RWPE1 (cell line): ENCODE measurements around the gene SART3.

Experiments
- CTCF ChIA-PET: fragments of 350-600 bp; sonication (Branson Sonifier 250); formaldehyde crosslinking; extraction: SDS; loops from one replicate; lab custom pipeline; 2021; lab: Yijun Ruan, JAX
- POLR2A ChIA-PET: fragments of 400-600 bp; formaldehyde crosslinking; extraction: SDS; loops from one replicate; lab custom pipeline; 2020; ENCODE audit warnings: antibody characterized with exemption; ENCODE audit not compliant: low non-redundant PET; lab: Yijun Ruan, JAX
- DNase-seq: peaks from one replicate; pipeline ENCODE4 v3.0.0; 2012; ENCODE audit warnings: low spot score
- H3K27ac ChIP-seq: fragments of 450-650 bp; 2 replicates; pipeline ENCODE4 v1.5.1; 2017
- CTCF ChIP-seq: fragments of 450-650 bp; conservative IDR thresholded peaks from 2 replicates; pipeline ENCODE4 v1.5.1; 2017; ENCODE audit warnings: low read depth, mild to moderate bottlenecking

The SART3 gene

GRCh38 chr12:108585864-108586263 lies 24.9 kb upstream of the SART3 start:
- POLR2A ChIA-PET: interaction anchor here (0.5 kb wide), 1 partner anchor 1751 kb away, joined by 4 read pairs; no protein-coding TSS in a partner anchor
- no peak for DNase-seq
- TF ChIP-seq CTCF: no peak
- CTCF ChIA-PET: no interaction called here
- H3K27ac ChIP-seq: no peak overlapping the region

- ChIA-PET CTCF (interaction anchor here (0.7 kb wide), 1 partner anchor 366 kb away, joined by 3 read pairs; no protein-coding TSS in a partner anchor), POLR2A (no interaction called here)
- no peak for DNase-seq
These were observed 23.6 kb upstream of the SART3 start for GRCh38 chr12:108584456-108585065.

GRCh38 chr12:108583991-108584390 lies 23.0 kb upstream of the SART3 start:
- ChIA-PET POLR2A (no interaction called here), CTCF (no interaction called here)
- TF ChIP-seq CTCF: no peak
- no peak for DNase-seq
- H3K27ac ChIP-seq: no peak overlapping the region

More at GRCh38 chr12:108584456-108585065, 23.6 kb upstream of the SART3 start:
- H3K27ac ChIP-seq: no peak overlapping the region
- no peak for TF ChIP-seq CTCF

- ChIA-PET POLR2A (no interaction called here), CTCF (no interaction called here)
- no peak overlapping the region for H3K27ac ChIP-seq
- no peak for DNase-seq
- no peak for TF ChIP-seq CTCF
These were observed 22.2 kb upstream of the SART3 start for GRCh38 chr12:108582978-108583770.

GRCh38 chr12:108582509-108582908 lies 21.5 kb upstream of the SART3 start:
- ChIA-PET CTCF (no interaction called here), POLR2A (no interaction called here)

More at GRCh38 chr12:108582509-108582908, 21.5 kb upstream of the SART3 start:
- H3K27ac ChIP-seq: no peak overlapping the region
- DNase-seq: no peak
- TF ChIP-seq CTCF: no peak
